HEK293T (cell line): ENCODE data around the gene SLC66A2.

Source experiments
- FOXK2 ChIP-seq: fragments of 450-650 bp; IDR thresholded peaks from 2 replicates; pipeline ENCODE4 v1.6.1; 2016; ENCODE audit warnings: mild to moderate bottlenecking
- FOXM1 ChIP-seq: fragments of 450-650 bp; IDR thresholded peaks from 2 replicates; pipeline ENCODE4 v1.6.1; 2017; ENCODE audit warnings: mild to moderate bottlenecking, borderline replicate concordance
- LEF1 ChIP-seq: fragments of 450-650 bp; IDR thresholded peaks from 2 replicates; pipeline ENCODE4 v1.6.1; 2017; ENCODE audit warnings: mild to moderate bottlenecking, borderline replicate concordance
- SP1 ChIP-seq: fragments of 450-650 bp; IDR thresholded peaks from 2 replicates; pipeline ENCODE4 v1.6.1; 2017
- TARDBP ChIP-seq: fragments of 450-650 bp; IDR thresholded peaks from 2 replicates; pipeline ENCODE4 v1.6.1; 2016
- ZNF384 ChIP-seq: fragments of 450-650 bp; IDR thresholded peaks from 2 replicates; pipeline ENCODE4 v1.6.1; 2016

GRCh38 chr18:79872527-79873444 is 78.7 kb downstream of the SLC66A2 start:
- TF ChIP-seq TARDBP (no peak), FOXK2 (no peak), ZNF384 (no peak), SP1 (no peak), LEF1 (no peak), FOXM1 (no peak)
